K562 (cell line): Measurements from ENCODE around the gene SLC22A23. TPM values are rescaled to one million over a fixed set of nuclear protein-coding genes. Genes with fewer than 3 reads are reported as not detected.

ENCODE experiments used
- KAT8 ChIP-seq: fragments of 450-650 bp; IDR thresholded peaks from 2 replicates; pipeline ENCODE4 v1.6.1; 2016; ENCODE audit warnings: low read depth, mild to moderate bottlenecking
- MGA ChIP-seq: fragments of 450-650 bp; IDR thresholded peaks from 2 replicates; pipeline ENCODE4 v1.6.1; 2016; ENCODE audit warnings: mild to moderate bottlenecking, moderate library complexity
- TRIM28 ChIP-seq: fragments of 450-650 bp; IDR thresholded peaks from 2 replicates; pipeline ENCODE4 v1.6.1; 2017
- ZNF316 ChIP-seq: fragments of 450-650 bp; IDR thresholded peaks from 2 replicates; pipeline ENCODE4 v1.6.1; 2016
- ZNF766 ChIP-seq: fragments of 200-800 bp; sonication (Bioruptor generic); conservative IDR thresholded peaks from 2 replicates; pipeline ENCODE4 v1.6.1; 2016; ENCODE audit warnings: missing genetic modification characterization, missing compliant biosample characterization
- polyA plus RNA-seq, 8 experiments: library from polyadenylated mRNA; depleted of rRNA in 4 of 8; stranded (reverse) in 5 of 8; unstranded in 3 of 8; fragments of >200 nt; fragmentation: Nextera tagmentation in 2 of 8; fragmentation: Illumina TruSeq in 1 of 8; extraction: Ambion mirVana in 2 of 8; extraction: Trizol in 1 of 8; gene quantifications; 2 replicates each; pipeline versions ENCODE4 v1.2.1 to v1.2.3, GENCODE V29; 2011 to 2014; ENCODE audit warnings: inconsistent platforms in 1 of 8, missing spikeins in 1 of 8
- total RNA-seq, 7 experiments: library from RNA; depleted of rRNA in 6 of 7; stranded (reverse); fragments of >200 nt in 6 of 7; fragmentation: Illumina TruSeq in 2 of 7; extraction: Trizol in 2 of 7; gene quantifications; 2 replicates each; pipeline versions ENCODE4 v1.2.1 to v1.2.3, GENCODE V29; 2011 to 2021; ENCODE audit warnings: low replicate concordance in 1 of 7
- TF ChIP-seq, protein P1 (sequence below): fragments of 250-450 bp; sonication (Bioruptor Pico); IDR thresholded peaks from 2 replicates; pipeline ENCODE4 v1.8.0; 2022; ENCODE audit warnings: moderate library complexity, mild to moderate bottlenecking, inconsistent platforms

The SLC22A23 gene
- total and polyA plus RNA-seq, 9 of the 15 experiments (the other 6 are each of a cell fraction or from before 2014, with no cell fraction given) = 0.30 to 8.7 (median 2.5) TPM

- TF ChIP-seq MGA = no peak
- TF ChIP-seq ZNF316 = peak; percentile 52; the same call in 1 of the 2 replicates
- TF ChIP-seq ZNF766 (CRISPR knock-in tag) = peak; percentile 98
- TF ChIP-seq, protein P1, sequence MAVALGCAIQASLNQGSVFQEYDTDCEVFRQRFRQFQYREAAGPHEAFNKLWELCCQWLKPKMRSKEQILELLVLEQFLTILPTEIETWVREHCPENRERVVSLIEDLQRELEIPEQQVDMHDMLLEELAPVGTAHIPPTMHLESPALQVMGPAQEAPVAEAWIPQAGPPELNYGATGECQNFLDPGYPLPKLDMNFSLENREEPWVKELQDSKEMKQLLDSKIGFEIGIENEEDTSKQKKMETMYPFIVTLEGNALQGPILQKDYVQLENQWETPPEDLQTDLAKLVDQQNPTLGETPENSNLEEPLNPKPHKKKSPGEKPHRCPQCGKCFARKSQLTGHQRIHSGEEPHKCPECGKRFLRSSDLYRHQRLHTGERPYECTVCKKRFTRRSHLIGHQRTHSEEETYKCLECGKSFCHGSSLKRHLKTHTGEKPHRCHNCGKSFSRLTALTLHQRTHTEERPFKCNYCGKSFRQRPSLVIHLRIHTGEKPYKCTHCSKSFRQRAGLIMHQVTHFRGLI (CRISPR knock-in tag) = no peak
- peak; percentile 39; the same call in 1 of the 2 replicates for TF ChIP-seq TRIM28
- TF ChIP-seq KAT8 = no peak
Measured at GRCh38 chr6:3305831-3306230, 151.0 kb downstream of the SLC22A23 start (continued).
